CD8-positive, alpha-beta memory T cell (primary cell): Measurements from ENCODE around the gene DIRAS3. TPM values are rescaled to one million over a fixed set of nuclear protein-coding genes. Genes with fewer than 3 reads are reported as not detected.
"Not testable (repeated sequence)": the region's sequence is repeated elsewhere in the genome, so short reads cannot be mapped to it uniquely, and the experiment has no call there.

ENCODE experiments used
- CTCF ChIA-PET: fragments of 350-600 bp; sonication (Branson Sonifier 250); formaldehyde crosslinking; loops from one replicate; lab custom pipeline; 2021; ENCODE audit warnings: antibody characterized with exemption; lab: Charles Lee
- POLR2A ChIA-PET: fragments of 350-600 bp; sonication (Branson Sonifier 250); formaldehyde crosslinking; loops from one replicate; lab custom pipeline; 2021; ENCODE audit warnings: antibody characterized with exemption; lab: Charles Lee
- DNase-seq, 5 donors: peaks; one replicate each; pipeline versions ENCODE4 v3.0.0 to v3.0.0-alpha.2; 2020 to 2022; ENCODE audit warnings: mixed read lengths in 1 of 5
- H3K27ac ChIP-seq: one replicate; pipeline ENCODE4 v1.7.0; 2013; ENCODE audit warnings: low read depth, mild to moderate bottlenecking, low read length, moderate library complexity
- H3K27me3 ChIP-seq: 2 replicates; pipeline ENCODE4 v1.7.0; 2013; ENCODE audit warnings: low read length, mild to moderate bottlenecking; ENCODE audit not compliant: insufficient read depth, poor library complexity, severe bottlenecking
- H3K36me3 ChIP-seq: 2 replicates; pipeline ENCODE4 v1.7.0; 2013; ENCODE audit warnings: mild to moderate bottlenecking, low read length, moderate library complexity; ENCODE audit not compliant: insufficient read depth
- H3K4me1 ChIP-seq: 2 replicates; pipeline ENCODE4 v1.7.0; 2013; ENCODE audit warnings: mild to moderate bottlenecking, low read length, moderate library complexity; ENCODE audit not compliant: insufficient read depth
- H3K4me3 ChIP-seq: 2 replicates; pipeline ENCODE4 v1.7.0; 2013; ENCODE audit warnings: mild to moderate bottlenecking, low read length
- H3K9me3 ChIP-seq: 2 replicates; pipeline ENCODE4 v1.7.0; 2013; ENCODE audit warnings: mild to moderate bottlenecking, low read length
- H3K27ac Mint-ChIP-seq, 8 donors: one replicate each; pipeline ENCODE4 v1.8.0; 2020 to 2021; ENCODE audit warnings: mixed read lengths in 8 of 8, mild to moderate bottlenecking in 6 of 8, inconsistent platforms in 3 of 8, moderate library complexity in 3 of 8
- H3K27me3 Mint-ChIP-seq, 2 donors: one replicate each; pipeline ENCODE4 v1.8.0; 2020 to 2021; ENCODE audit warnings: mixed read lengths in 2 of 2, mild to moderate bottlenecking in 1 of 2, moderate library complexity in 1 of 2
- H3K36me3 Mint-ChIP-seq, 3 donors: one replicate each; pipeline ENCODE4 v1.8.0; 2020 to 2021; ENCODE audit warnings: mixed read lengths in 3 of 3, inconsistent platforms in 1 of 3, mild to moderate bottlenecking in 1 of 3
- H3K4me1 Mint-ChIP-seq, 3 donors: one replicate each; pipeline ENCODE4 v1.8.0; 2020 to 2021; ENCODE audit warnings: mixed read lengths in 3 of 3, inconsistent platforms in 1 of 3, mild to moderate bottlenecking in 1 of 3
- H3K4me3 Mint-ChIP-seq, 7 donors: one replicate each; pipeline ENCODE4 v1.8.0; 2020 to 2021; ENCODE audit warnings: mixed read lengths in 7 of 7, mild to moderate bottlenecking in 6 of 7, moderate library complexity in 4 of 7, inconsistent platforms in 2 of 7
- H3K9me3 Mint-ChIP-seq, 5 donors: one replicate each; pipeline ENCODE4 v1.8.0; 2020 to 2022; ENCODE audit warnings: mixed read lengths in 5 of 5, mild to moderate bottlenecking in 3 of 5, moderate library complexity in 2 of 5, inconsistent platforms in 1 of 5
- polyA plus RNA-seq: library from polyadenylated mRNA; unstranded; fragments of 300-500 nt; fragmentation: Illumina TruSeq; gene quantifications from one replicate; pipeline ENCODE4 v1.2.3, GENCODE V29; 2021
- total RNA-seq, 2 experiments: library from RNA; stranded (reverse); gene quantifications; one replicate each; pipeline ENCODE4 v1.2.3, GENCODE V29; 2021

DIRAS3 gene
- total and polyA plus RNA-seq, 3 experiments from 2014 or later: 0.16 to 0.28 TPM; not detected in 1

DNA sequence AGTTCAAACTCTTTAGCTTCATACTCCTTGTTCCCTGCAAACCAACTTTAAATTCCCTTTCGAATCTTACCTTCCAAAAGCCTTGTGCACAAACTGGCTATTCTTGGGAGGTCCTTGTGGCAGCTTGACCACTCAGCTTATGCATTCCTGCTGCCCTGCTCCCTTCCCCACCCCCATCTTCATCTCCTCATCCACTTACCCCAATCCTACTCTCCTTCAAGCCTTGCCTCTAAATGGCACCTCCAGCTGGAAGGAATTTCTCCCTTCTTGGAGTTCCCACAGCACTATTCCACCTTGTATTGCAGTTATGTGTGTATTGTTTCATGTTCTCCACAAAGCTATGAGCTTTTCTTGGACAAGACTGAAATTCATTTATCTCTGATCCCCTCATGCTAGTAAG, 15.3 kb upstream of the DIRAS3 start:
- H3K27me3 Mint-ChIP-seq: no peaks in the 10 kb centered on the region
- H3K4me3 Mint-ChIP-seq: no peak overlapping the region
- Histone ChIP-seq H3K36me3 (no peaks in the 10 kb centered on the region), H3K4me1 (no peaks in the 10 kb centered on the region), H3K9me3 (no peaks in the 10 kb centered on the region), H3K27ac (no peak overlapping the region), H3K4me3 (no peak overlapping the region), H3K27me3 (no peaks in the 10 kb centered on the region)
- no peaks in the 10 kb centered on the region for H3K36me3 Mint-ChIP-seq
- H3K27ac Mint-ChIP-seq: no peak overlapping the region
- no peaks in the 10 kb centered on the region for H3K4me1 Mint-ChIP-seq
- H3K9me3 Mint-ChIP-seq: peaks cover 0 to 4% (median 0%) of the 10 kb centered on the region in 5 donors
- POLR2A ChIA-PET: no interaction called here
- no peak for DNase-seq
- CTCF ChIA-PET: no interaction called here

- CTCF ChIA-PET, H3K36me3 Mint-ChIP-seq, H3K4me1 Mint-ChIP-seq, H3K27ac ChIP-seq, H3K9me3 Mint-ChIP-seq, H3K36me3 ChIP-seq, H3K4me1 ChIP-seq, H3K4me3 Mint-ChIP-seq, H3K4me3 ChIP-seq, DNase-seq, POLR2A ChIA-PET, H3K27me3 ChIP-seq, H3K9me3 ChIP-seq, H3K27me3 Mint-ChIP-seq, H3K27ac Mint-ChIP-seq: not testable (repeated sequence)
Measured at GRCh38 chr1:68058053-68058452, 7.6 kb upstream of the DIRAS3 start.

DNA sequence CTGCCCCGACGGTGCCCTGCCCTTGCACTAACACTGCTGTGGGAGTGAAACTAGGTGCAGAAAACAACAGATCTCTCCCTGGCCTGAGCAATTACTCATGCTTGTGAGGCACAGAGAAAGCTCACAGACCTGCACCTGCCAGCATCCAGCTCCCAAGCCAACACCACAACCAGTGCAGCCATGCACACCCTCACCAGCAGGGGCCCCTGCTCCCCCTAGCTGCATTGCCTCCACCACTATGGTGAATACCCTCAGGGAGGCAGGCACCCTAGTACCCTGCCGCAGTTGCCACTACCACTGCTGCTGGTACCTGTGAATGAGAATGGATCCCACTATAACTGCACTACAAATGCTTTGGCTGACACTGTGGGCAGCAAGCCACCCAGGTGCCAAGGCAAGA, 7.1 kb upstream of the DIRAS3 start:
- H3K27me3 ChIP-seq: no peaks in the 10 kb centered on the region
- H3K4me3 Mint-ChIP-seq: no peak overlapping the region
- no peak for DNase-seq
- no peaks in the 10 kb centered on the region for H3K36me3 ChIP-seq
- POLR2A ChIA-PET: no interaction called here
- no peak overlapping the region for H3K27ac Mint-ChIP-seq
- no peaks in the 10 kb centered on the region for H3K27me3 Mint-ChIP-seq
- no peak overlapping the region for H3K4me3 ChIP-seq
- no peaks in the 10 kb centered on the region for H3K36me3 Mint-ChIP-seq
- no peaks in the 10 kb centered on the region for H3K4me1 Mint-ChIP-seq
- CTCF ChIA-PET: no interaction called here
- no peak overlapping the region for H3K27ac ChIP-seq
- peaks cover 0 to 5% (median 2%) of the 10 kb centered on the region in 5 donors for H3K9me3 Mint-ChIP-seq
- H3K9me3 ChIP-seq: no peaks in the 10 kb centered on the region
- H3K4me1 ChIP-seq: no peaks in the 10 kb centered on the region

DNA sequence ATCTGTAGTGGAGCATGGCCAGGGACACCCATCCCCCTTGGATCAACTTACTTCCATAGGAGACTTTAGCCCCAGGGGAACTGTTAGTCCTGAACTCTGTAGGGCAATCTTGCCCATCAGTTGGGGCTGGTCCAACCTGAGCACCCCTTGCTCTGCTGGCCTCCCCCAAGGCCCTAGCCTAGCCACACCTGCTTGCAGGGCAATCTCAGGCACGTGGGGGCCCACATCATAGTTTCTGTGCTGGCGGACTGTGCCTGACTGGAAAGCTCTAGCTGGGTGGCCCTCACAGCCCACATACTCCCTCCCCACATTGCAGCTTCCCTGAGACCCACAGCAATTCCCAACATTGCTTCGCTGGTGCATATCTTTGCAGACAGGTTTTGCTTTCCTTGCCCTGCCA, 6.6 kb upstream of the DIRAS3 start:
- no peak for DNase-seq
- Histone ChIP-seq H3K4me3 (no peak overlapping the region), H3K36me3 (no peaks in the 10 kb centered on the region), H3K4me1 (no peaks in the 10 kb centered on the region), H3K9me3 (no peaks in the 10 kb centered on the region), H3K27ac (no peak overlapping the region), H3K27me3 (no peaks in the 10 kb centered on the region)
- ChIA-PET POLR2A (no interaction called here), CTCF (no interaction called here)
- Mint-ChIP-seq H3K9me3 (peaks cover 0 to 5% (median 2%) of the 10 kb centered on the region in 5 donors), H3K4me1 (no peaks in the 10 kb centered on the region), H3K27ac (no peak overlapping the region), H3K27me3 (no peaks in the 10 kb centered on the region), H3K4me3 (no peak overlapping the region), H3K36me3 (no peaks in the 10 kb centered on the region)

DNA sequence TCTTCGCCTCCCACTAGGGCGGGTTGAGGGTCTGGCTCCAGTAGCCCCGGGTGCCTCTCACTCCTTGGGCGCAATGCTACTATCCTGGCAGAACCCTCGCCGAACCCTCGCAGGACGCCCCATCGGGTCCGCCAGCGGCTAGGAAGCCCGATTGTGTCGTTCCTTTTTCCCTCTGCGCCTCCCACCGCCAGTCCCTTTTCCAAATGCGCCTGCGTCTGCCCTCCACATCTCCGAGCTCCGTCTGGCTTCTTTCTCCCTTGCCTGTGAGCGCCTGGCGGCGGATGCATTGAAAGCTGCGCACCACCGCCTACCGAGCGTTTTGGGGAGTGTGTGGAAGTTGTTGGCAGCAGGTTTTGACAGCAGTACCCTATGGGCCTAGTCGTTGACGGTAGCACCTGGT, 1.0 kb upstream of the DIRAS3 start:
- Histone ChIP-seq H3K27ac (no peak overlapping the region), H3K27me3 (no peaks in the 10 kb centered on the region), H3K4me3 (no peak overlapping the region), H3K4me1 (no peaks in the 10 kb centered on the region), H3K36me3 (no peaks in the 10 kb centered on the region), H3K9me3 (no peaks in the 10 kb centered on the region)
- no peak for DNase-seq
- Mint-ChIP-seq H3K4me1 (no peaks in the 10 kb centered on the region), H3K9me3 (peaks cover 0 to 2% (median 0%) of the 10 kb centered on the region in 5 donors), H3K27ac (no peak overlapping the region), H3K4me3 (no peak overlapping the region), H3K27me3 (peaks cover 5 to 16% of the 10 kb centered on the region in 2 donors), H3K36me3 (no peaks in the 10 kb centered on the region)
- ChIA-PET POLR2A (no interaction called here), CTCF (no interaction called here)

DNA sequence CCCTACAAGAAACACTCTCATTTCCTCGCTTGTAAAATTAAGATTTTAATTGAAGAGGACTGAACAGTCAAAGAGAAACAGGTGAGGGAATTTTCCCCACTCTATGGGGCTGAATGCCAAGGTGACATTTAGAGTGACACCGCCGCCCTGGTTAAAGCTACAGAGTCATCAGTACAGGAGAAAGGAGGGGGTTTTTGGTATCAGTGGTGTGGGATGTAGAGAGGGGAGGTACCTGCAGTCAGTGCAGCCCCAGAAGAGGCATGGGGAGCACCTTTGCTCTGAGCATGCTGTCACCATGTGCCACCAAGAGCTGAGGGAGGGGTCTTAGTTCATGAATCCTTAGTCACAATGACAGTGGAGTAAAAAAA, 2.8 kb downstream of the DIRAS3 start:
- Mint-ChIP-seq H3K9me3 (peaks cover 0 to 3% (median 0%) of the 10 kb centered on the region in 5 donors), H3K36me3 (no peaks in the 10 kb centered on the region), H3K27ac (no peak overlapping the region), H3K4me1 (no peaks in the 10 kb centered on the region), H3K4me3 (no peak overlapping the region), H3K27me3 (peaks cover 6 to 16% of the 10 kb centered on the region in 2 donors)
- H3K9me3 ChIP-seq: no peaks in the 10 kb centered on the region
- no peak overlapping the region for H3K27ac ChIP-seq
- H3K4me1 ChIP-seq: no peaks in the 10 kb centered on the region
- ChIA-PET POLR2A (no interaction called here), CTCF (no interaction called here)
- H3K27me3 ChIP-seq: no peaks in the 10 kb centered on the region
- no peaks in the 10 kb centered on the region for H3K36me3 ChIP-seq
- no peak overlapping the region for H3K4me3 ChIP-seq
- no peak for DNase-seq

DNA sequence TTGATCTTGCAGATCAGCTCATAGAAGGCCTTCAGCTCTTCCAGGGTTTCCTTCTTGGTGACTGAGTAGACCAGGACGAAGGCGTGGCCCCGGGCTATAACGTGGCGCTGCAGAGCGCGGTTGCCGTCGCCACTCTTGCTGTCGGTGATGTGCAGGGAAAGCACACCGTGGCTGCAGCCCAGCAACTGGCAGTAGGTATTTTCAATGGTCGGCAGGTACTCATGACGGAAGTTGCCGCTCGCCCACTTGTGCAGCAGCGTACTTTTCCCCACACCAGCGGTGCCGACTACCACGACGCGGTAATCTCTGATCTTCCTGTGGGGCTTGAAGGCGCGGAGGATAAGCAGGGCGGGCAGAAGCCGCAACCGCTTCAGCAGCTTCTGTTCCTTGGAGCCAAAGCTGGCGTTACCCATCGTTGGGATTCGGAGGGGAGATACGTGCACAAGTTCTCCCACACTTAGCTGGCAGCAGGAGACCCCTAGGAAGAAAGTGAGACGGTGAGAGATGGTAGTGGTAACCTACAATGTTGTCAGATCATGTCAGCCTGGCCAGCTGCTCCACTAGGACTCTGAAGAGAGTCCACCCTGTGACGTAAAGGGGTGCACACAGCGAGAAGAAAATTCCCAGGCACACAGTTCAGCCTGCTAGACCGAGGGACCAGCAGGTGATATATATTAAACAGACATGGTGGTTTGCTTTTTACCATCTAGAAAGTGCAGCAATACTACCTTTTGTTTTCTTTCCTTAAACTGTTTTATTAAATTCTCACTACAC, 3.4 kb downstream of the DIRAS3 start:
- Histone ChIP-seq H3K27ac (no peak overlapping the region), H3K4me3 (no peak overlapping the region), H3K36me3 (no peaks in the 10 kb centered on the region), H3K4me1 (no peaks in the 10 kb centered on the region), H3K27me3 (no peaks in the 10 kb centered on the region), H3K9me3 (no peaks in the 10 kb centered on the region)
- Mint-ChIP-seq H3K4me3 (no peak overlapping the region), H3K4me1 (no peaks in the 10 kb centered on the region), H3K27ac (no peak overlapping the region), H3K9me3 (peaks cover 0 to 3% (median 0%) of the 10 kb centered on the region in 5 donors), H3K27me3 (peaks cover 6 to 16% of the 10 kb centered on the region in 2 donors), H3K36me3 (no peaks in the 10 kb centered on the region)
- DNase-seq: no peak
- CTCF ChIA-PET: no interaction called here
- POLR2A ChIA-PET: no interaction called here

DNA sequence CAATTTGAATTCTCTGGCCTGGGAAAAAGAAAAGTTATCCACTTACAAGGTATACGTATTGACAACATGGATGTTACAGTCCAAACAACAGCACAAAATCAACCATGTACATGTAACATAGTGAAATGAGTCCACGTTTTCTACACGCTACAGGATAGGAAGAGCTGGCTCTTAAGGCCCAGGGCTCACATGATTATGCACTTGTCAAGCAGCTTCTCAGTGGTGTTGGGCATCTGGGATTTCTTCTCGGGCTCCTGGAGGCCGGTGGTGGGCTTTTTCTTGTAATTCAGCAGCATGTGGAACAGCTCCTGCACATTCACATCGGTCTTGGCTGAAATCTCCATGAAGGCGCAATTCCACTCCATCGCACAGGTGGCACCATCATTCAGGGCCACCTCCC, 4.0 kb downstream of the DIRAS3 start:
- no peak overlapping the region for H3K4me3 ChIP-seq
- Mint-ChIP-seq H3K9me3 (peaks cover 0 to 4% (median 2%) of the 10 kb centered on the region in 5 donors), H3K27me3 (peaks cover 6 to 16% of the 10 kb centered on the region in 2 donors), H3K4me1 (no peaks in the 10 kb centered on the region), H3K36me3 (no peaks in the 10 kb centered on the region), H3K27ac (no peak overlapping the region), H3K4me3 (no peak overlapping the region)
- POLR2A ChIA-PET: no interaction called here
- CTCF ChIA-PET: no interaction called here
- H3K27ac ChIP-seq: no peak overlapping the region
- H3K4me1 ChIP-seq: no peaks in the 10 kb centered on the region
- H3K27me3 ChIP-seq: no peaks in the 10 kb centered on the region
- DNase-seq: no peak
- no peaks in the 10 kb centered on the region for H3K36me3 ChIP-seq
- no peaks in the 10 kb centered on the region for H3K9me3 ChIP-seq
